ENCODE measurements around the gene ZNF80. TPM values are rescaled to one million over a fixed set of nuclear protein-coding genes. Genes with fewer than 3 reads are reported as not detected.

Gene ZNF80
- total RNA-seq, 4 donors from 2014 or later, result not detected

DNA sequence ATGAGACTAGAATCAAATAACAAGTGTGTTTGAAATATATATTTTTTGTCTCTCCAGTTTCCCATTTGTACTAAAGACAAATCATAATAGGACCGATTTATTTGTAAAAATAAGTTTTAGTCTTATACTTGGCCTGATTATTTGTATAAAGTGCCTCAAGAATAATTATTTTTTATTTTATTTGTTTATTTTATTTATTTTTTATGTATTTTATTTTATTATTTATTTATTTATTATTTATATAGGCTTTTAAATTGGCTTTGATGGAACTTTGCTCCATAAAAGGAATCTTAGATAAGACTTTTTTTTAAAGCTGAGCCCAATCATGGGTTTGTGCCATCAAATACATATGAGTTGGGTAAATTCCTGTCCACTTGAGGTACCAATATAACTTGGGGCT is 22.2 kb upstream of the ZNF80 start:
- Histone ChIP-seq H3K4me3 (no peak overlapping the region), H3K4me1 (no peaks in the 10 kb centered on the region), H3K27me3 (no peaks in the 10 kb centered on the region), H3K27ac (no peak overlapping the region), H3K9me3 (peaks cover 0 to 3% of the 10 kb centered on the region in 2 donors), H3K36me3 (no peaks in the 10 kb centered on the region)
- no peak for DNase-seq
- intact Hi-C loops (cut with DNase I; ENCODE audit: low total_unique reads) (no loop called here), in situ Hi-C loops (cut with MboI; ENCODE audit: low pct_ligation_motif_present in 1 of 4, low pct_unique_long_range_greater_than_20kb in 1 of 4, low sequenced_read_pairs in 3 of 4) (no loop called here)
- 85 to 91% methylated on average over 1 of the region's 1 CpG for WGBS, 2 donors (ENCODE audit: low coverage in 1 of 2)
- TF ChIP-seq POLR2A (IDR thresholded peaks at IDR 0.05), result no peak
- TF ChIP-seq, protein P1, sequence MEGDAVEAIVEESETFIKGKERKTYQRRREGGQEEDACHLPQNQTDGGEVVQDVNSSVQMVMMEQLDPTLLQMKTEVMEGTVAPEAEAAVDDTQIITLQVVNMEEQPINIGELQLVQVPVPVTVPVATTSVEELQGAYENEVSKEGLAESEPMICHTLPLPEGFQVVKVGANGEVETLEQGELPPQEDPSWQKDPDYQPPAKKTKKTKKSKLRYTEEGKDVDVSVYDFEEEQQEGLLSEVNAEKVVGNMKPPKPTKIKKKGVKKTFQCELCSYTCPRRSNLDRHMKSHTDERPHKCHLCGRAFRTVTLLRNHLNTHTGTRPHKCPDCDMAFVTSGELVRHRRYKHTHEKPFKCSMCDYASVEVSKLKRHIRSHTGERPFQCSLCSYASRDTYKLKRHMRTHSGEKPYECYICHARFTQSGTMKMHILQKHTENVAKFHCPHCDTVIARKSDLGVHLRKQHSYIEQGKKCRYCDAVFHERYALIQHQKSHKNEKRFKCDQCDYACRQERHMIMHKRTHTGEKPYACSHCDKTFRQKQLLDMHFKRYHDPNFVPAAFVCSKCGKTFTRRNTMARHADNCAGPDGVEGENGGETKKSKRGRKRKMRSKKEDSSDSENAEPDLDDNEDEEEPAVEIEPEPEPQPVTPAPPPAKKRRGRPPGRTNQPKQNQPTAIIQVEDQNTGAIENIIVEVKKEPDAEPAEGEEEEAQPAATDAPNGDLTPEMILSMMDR (IDR thresholded peaks at IDR 0.05), result no peak
- no peak for TF ChIP-seq POLR2AphosphoS5 (IDR thresholded peaks at IDR 0.05)

DNA sequence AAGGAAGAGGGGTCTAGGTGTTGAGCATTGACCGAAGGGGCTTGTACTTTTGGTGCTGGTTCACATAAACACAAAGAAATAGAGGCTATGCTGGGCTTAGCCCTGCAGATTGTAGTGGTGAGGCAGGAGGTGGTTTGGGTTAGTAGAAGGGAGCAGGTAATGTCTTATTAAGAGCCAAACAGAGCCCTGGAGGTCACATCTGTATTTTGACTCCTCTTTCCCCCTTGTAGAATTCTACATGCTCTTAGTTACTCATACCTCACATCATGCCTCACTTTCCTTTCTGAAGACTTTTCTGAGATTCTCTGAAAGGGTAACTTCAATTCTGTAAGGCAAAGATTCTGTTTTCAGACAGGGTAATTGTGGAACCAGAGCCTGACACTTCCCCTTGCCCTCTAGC is 16.1 kb upstream of the ZNF80 start:
- Histone ChIP-seq H3K4me1 (no peaks in the 10 kb centered on the region), H3K4me3 (no peak overlapping the region), H3K27me3 (no peaks in the 10 kb centered on the region), H3K36me3 (no peaks in the 10 kb centered on the region), H3K9me3 (peaks cover 0 to 3% of the 10 kb centered on the region in 2 donors), H3K27ac (no peak overlapping the region)
- WGBS, 2 donors (ENCODE audit: low coverage in 1 of 2), result 83 to 100% methylated on average over 1 of the region's 1 CpG
- in situ Hi-C loops (cut with MboI; ENCODE audit: low pct_ligation_motif_present in 1 of 4, low pct_unique_long_range_greater_than_20kb in 1 of 4, low sequenced_read_pairs in 3 of 4) (no loop called here), intact Hi-C loops (cut with DNase I; ENCODE audit: low total_unique reads) (no loop called here)
- no peak for TF ChIP-seq POLR2AphosphoS5 (IDR thresholded peaks at IDR 0.05)
- no peak for TF ChIP-seq EP300 (IDR thresholded peaks at IDR 0.05; ENCODE audit: low read depth)
- TF ChIP-seq POLR2A (IDR thresholded peaks at IDR 0.05), result no peak
- TF ChIP-seq, protein P1 (IDR thresholded peaks at IDR 0.05), result no peak
- DNase-seq, result no peak

DNA sequence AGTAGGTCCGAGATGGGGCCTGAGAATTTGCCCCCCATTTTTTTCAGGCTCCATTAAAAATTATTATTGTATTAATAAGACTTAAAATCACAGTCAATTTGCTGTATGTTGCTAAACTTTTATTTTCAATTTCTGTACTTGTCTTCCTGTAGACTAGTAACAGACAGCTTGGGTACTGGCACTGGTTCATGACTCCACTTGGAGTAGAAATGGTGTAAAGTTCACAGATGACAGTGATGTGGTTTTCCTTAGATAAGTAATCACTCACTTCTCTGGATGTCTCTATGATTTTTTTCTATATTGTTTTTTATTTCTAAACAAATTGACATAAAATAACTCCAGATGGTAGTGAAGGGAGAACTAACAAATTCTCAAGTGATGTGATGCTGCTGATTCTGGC is 15.6 kb upstream of the ZNF80 start:
- Histone ChIP-seq H3K27ac (no peak overlapping the region), H3K4me3 (no peak overlapping the region), H3K36me3 (no peaks in the 10 kb centered on the region), H3K9me3 (no peaks in the 10 kb centered on the region), H3K27me3 (no peaks in the 10 kb centered on the region), H3K4me1 (no peaks in the 10 kb centered on the region)
- no peak for DNase-seq
- intact Hi-C loops (cut with DNase I; ENCODE audit: low total_unique reads) (no loop called here), in situ Hi-C loops (cut with MboI; ENCODE audit: low pct_ligation_motif_present in 1 of 4, low pct_unique_long_range_greater_than_20kb in 1 of 4, low sequenced_read_pairs in 3 of 4) (no loop called here)
- TF ChIP-seq POLR2A (IDR thresholded peaks at IDR 0.05), result no peak
- no peak for TF ChIP-seq EP300 (IDR thresholded peaks at IDR 0.05; ENCODE audit: low read depth)
- no peak for TF ChIP-seq POLR2AphosphoS5 (IDR thresholded peaks at IDR 0.05)
- TF ChIP-seq, protein P1 (IDR thresholded peaks at IDR 0.05), result no peak
- WGBS, 2 donors (ENCODE audit: low coverage in 1 of 2), result 67% methylated on average over 1 of the region's 1 CpG

DNA sequence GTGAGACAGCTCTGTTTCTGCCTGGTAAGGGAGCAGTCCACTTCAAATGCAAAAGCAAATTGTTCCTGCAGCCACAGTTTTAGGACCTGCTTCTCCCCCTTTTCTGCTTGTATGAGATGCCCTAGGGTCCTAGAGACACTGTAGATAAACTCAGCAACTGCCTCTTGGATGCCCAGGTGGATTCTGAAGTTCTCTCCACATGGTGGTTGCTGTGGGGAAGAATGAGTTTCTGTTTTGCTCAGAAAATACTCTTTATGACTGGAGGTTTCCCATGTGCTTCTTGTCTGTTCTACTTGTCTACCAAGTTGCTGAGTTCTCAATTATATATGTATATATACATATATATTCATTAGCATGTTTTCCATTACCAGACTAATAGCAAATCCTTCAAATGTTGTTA is 5.6 kb upstream of the ZNF80 start:
- H3K4me1 ChIP-seq, result no peaks in the 10 kb centered on the region
- no peak overlapping the region for H3K4me3 ChIP-seq
- no peaks in the 10 kb centered on the region for H3K36me3 ChIP-seq
- H3K27ac ChIP-seq, result no peak overlapping the region
- no peaks in the 10 kb centered on the region for H3K27me3 ChIP-seq
- TF ChIP-seq EP300 (IDR thresholded peaks at IDR 0.05; ENCODE audit: low read depth), result no peak
- TF ChIP-seq POLR2A (IDR thresholded peaks at IDR 0.05), result no peak
- TF ChIP-seq, protein P1 (IDR thresholded peaks at IDR 0.05), result no peak
- TF ChIP-seq POLR2AphosphoS5 (IDR thresholded peaks at IDR 0.05), result no peak
- no peak for DNase-seq
- intact Hi-C loops (cut with DNase I; ENCODE audit: low total_unique reads) (no loop called here), in situ Hi-C loops (cut with MboI; ENCODE audit: low pct_ligation_motif_present in 1 of 4, low pct_unique_long_range_greater_than_20kb in 1 of 4, low sequenced_read_pairs in 3 of 4) (no loop called here)
- peaks cover 0 to 4% of the 10 kb centered on the region in 2 donors for H3K9me3 ChIP-seq

Data from transverse colon (tissue), 4 donors.